H1 (cell line): ENCODE data around the gene PRKG2. TPM values are rescaled to one million over a fixed set of nuclear protein-coding genes. Genes with fewer than 3 reads are reported as not detected.

Experiments used
- CTCF ChIA-PET: fragments of 300-600 bp; sonication (Branson Sonifier 250); formaldehyde crosslinking; loops from one replicate; lab custom pipeline; 2021; ENCODE audit not compliant: partially characterized antibody; lab: Charles Lee
- POLR2A ChIA-PET: fragments of 300-600 bp; sonication (Branson Sonifier 250); formaldehyde crosslinking; loops from one replicate; lab custom pipeline; 2021; ENCODE audit warnings: inconsistent platforms; ENCODE audit not compliant: partially characterized antibody; lab: Charles Lee
- DNase-seq, 2 experiments: peaks; one replicate each; pipeline versions ENCODE4 v3.0.0 to v3.0.0-alpha.2; 2010 to 2022; ENCODE audit warnings: low spot score in 2 of 2, low read depth in 1 of 2, mixed read lengths in 1 of 2
- FAIRE-seq: peaks from 2 replicates; lab custom pipeline; 2011; peaks lifted over from hg19 to GRCh38; lab: Jason Lieb, UNC
- H2AFZ ChIP-seq: 2 replicates; pipeline ENCODE4 v1.8.1; 2012; ENCODE audit warnings: low read length, inconsistent platforms
- H2AK5ac ChIP-seq: 2 replicates; pipeline ENCODE4 v1.6.1; 2013; ENCODE audit warnings: low read depth, low read length
- H2BK120ac ChIP-seq: replicated peaks from 2 replicates; pipeline ENCODE3; 2013; ENCODE audit warnings: low read depth, low read length, inconsistent platforms
- H2BK12ac ChIP-seq: 2 replicates; pipeline ENCODE4 v1.6.1; 2013; ENCODE audit warnings: low read depth, low read length
- H2BK15ac ChIP-seq: 2 replicates; pipeline ENCODE4 v1.6.1; 2013; ENCODE audit warnings: low read length
- H2BK20ac ChIP-seq: 2 replicates; pipeline ENCODE4 v1.6.1; 2013; ENCODE audit warnings: low read length
- H2BK5ac ChIP-seq: 2 replicates; pipeline ENCODE4 v1.6.1; 2013; ENCODE audit warnings: low read depth, low read length
- H3K14ac ChIP-seq: 2 replicates; pipeline ENCODE4 v1.6.1; 2013; ENCODE audit warnings: inconsistent platforms; ENCODE audit not compliant: insufficient read length
- H3K18ac ChIP-seq: 2 replicates; pipeline ENCODE4 v1.6.1; 2013; ENCODE audit warnings: low read length; ENCODE audit errors: extremely low read depth
- H3K23ac ChIP-seq: 2 replicates; pipeline ENCODE4 v1.6.1; 2013; ENCODE audit warnings: inconsistent platforms; ENCODE audit not compliant: insufficient read length
- H3K23me2 ChIP-seq: 2 replicates; pipeline ENCODE4 v1.6.1; 2013; ENCODE audit warnings: low read depth, low read length
- H3K27ac ChIP-seq: 2 replicates; pipeline ENCODE4 v1.6.1; 2011; ENCODE audit warnings: low read depth, low read length, inconsistent platforms
- H3K27me3 ChIP-seq, 4 experiments: replicated peaks in 1 of 4; 1 replicate in 1 of 4; 2 replicates in 3 of 4; pipeline versions ENCODE4 v1.6.1 to v1.8.1; 2011 to 2013; ENCODE audit warnings: low read length in 3 of 4, mild to moderate bottlenecking in 3 of 4, inconsistent platforms in 2 of 4, mixed read lengths in 2 of 4, moderate library complexity in 1 of 4; ENCODE audit not compliant: control insufficient read depth in 3 of 4, insufficient read depth in 3 of 4; ENCODE audit errors: extremely low read depth in 1 of 4
- H3K36me3 ChIP-seq, 4 experiments: 2 replicates each; pipeline versions ENCODE4 v1.6.1 to v1.8.1; 2011 to 2013; ENCODE audit warnings: mild to moderate bottlenecking in 4 of 4, low read length in 3 of 4, moderate library complexity in 2 of 4, control low read depth in 1 of 4, inconsistent platforms in 1 of 4; ENCODE audit not compliant: insufficient read depth in 4 of 4, control insufficient read depth in 2 of 4
- H3K4ac ChIP-seq: replicated peaks from 2 replicates; pipeline ENCODE3; 2013; ENCODE audit warnings: low read length, low read depth, mixed read lengths, inconsistent platforms; ENCODE audit not compliant: insufficient read length
- H3K4me1 ChIP-seq, 4 experiments: replicated peaks in 1 of 4; 1 replicate in 1 of 4; 2 replicates in 3 of 4; pipeline versions ENCODE4 v1.6.1 to v1.8.1; 2011 to 2013; ENCODE audit warnings: low read length in 3 of 4, inconsistent platforms in 2 of 4, mixed read lengths in 1 of 4; ENCODE audit not compliant: insufficient read depth in 4 of 4, control insufficient read depth in 3 of 4
- H3K4me2 ChIP-seq, 2 experiments: 2 replicates each; pipeline versions ENCODE4 v1.6.1 to v1.8.1; 2011 to 2013; ENCODE audit warnings: low read depth in 2 of 2, low read length in 2 of 2, control low read depth in 1 of 2, inconsistent platforms in 1 of 2, mild to moderate bottlenecking in 1 of 2; ENCODE audit not compliant: insufficient read depth in 1 of 2
- H3K4me3 ChIP-seq, 4 experiments: fragments of 200-600, 300-600 bp in 1 of 4; sonication (generic), shearing (Covaris generic), sonication (Bioruptor Twin) in 1 of 4; 2 replicates each; pipeline versions ENCODE4 v1.5.1 to v1.8.1; 2011 to 2016; ENCODE audit warnings: low read length in 4 of 4, low read depth in 3 of 4, control low read depth in 2 of 4, inconsistent platforms in 2 of 4, mild to moderate bottlenecking in 2 of 4, mixed read lengths in 1 of 4, moderate library complexity in 1 of 4; ENCODE audit not compliant: insufficient read depth in 2 of 4; ENCODE audit errors: extremely low read depth in 1 of 4
- H3K56ac ChIP-seq: replicated peaks from 2 replicates; pipeline ENCODE3; 2013; ENCODE audit warnings: low read depth, mild to moderate bottlenecking, mixed read lengths, low read length, inconsistent platforms; ENCODE audit not compliant: insufficient read length
- H3K79me1 ChIP-seq: 2 replicates; pipeline ENCODE4 v1.6.1; 2013; ENCODE audit warnings: low read depth, low read length, control low read depth
- H3K79me2 ChIP-seq, 2 experiments: 2 replicates each; pipeline versions ENCODE4 v1.6.1 to v1.8.1; 2012 to 2013; ENCODE audit warnings: low read length in 2 of 2, mild to moderate bottlenecking in 2 of 2, inconsistent platforms in 1 of 2; ENCODE audit not compliant: insufficient read depth in 2 of 2, control insufficient read depth in 1 of 2
- H3K9ac ChIP-seq, 4 experiments: replicated peaks in 1 of 4; 1 replicate in 1 of 4; 2 replicates in 3 of 4; pipeline versions ENCODE4 v1.6.1 to v1.8.1; 2011 to 2013; ENCODE audit warnings: low read depth in 3 of 4, low read length in 3 of 4, control low read depth in 2 of 4, mild to moderate bottlenecking in 2 of 4, moderate library complexity in 2 of 4, inconsistent platforms in 1 of 4; ENCODE audit errors: extremely low read depth in 1 of 4
- H3K9me3 ChIP-seq, 2 experiments: 2 replicates each; pipeline versions ENCODE4 v1.6.1 to v1.8.1; 2012 to 2013; ENCODE audit warnings: mild to moderate bottlenecking in 2 of 2, moderate library complexity in 2 of 2, control low read depth in 1 of 2, inconsistent platforms in 1 of 2, low read depth in 1 of 2, low read length in 1 of 2, mixed read lengths in 1 of 2; ENCODE audit not compliant: insufficient read depth in 2 of 2
- H4K20me1 ChIP-seq, 2 experiments: replicated peaks in 1 of 2; 2 replicates each; pipeline versions ENCODE3 to v1.8.1; 2011 to 2013; ENCODE audit warnings: inconsistent platforms in 2 of 2, low read length in 2 of 2, mild to moderate bottlenecking in 1 of 2; ENCODE audit not compliant: insufficient read depth in 2 of 2, control insufficient read depth in 1 of 2
- H4K5ac ChIP-seq: 2 replicates; pipeline ENCODE4 v1.6.1; 2013; ENCODE audit warnings: low read length, low read depth, mixed read lengths, inconsistent platforms; ENCODE audit not compliant: insufficient read length
- H4K8ac ChIP-seq: 2 replicates; pipeline ENCODE4 v1.8.0; 2013; ENCODE audit warnings: mild to moderate bottlenecking, moderate library complexity, low read length, inconsistent platforms; ENCODE audit not compliant: insufficient read depth; ENCODE audit errors: extremely low read depth
- H4K91ac ChIP-seq: replicated peaks from 2 replicates; pipeline ENCODE3; 2013; ENCODE audit warnings: low read length, mixed read lengths, inconsistent platforms; ENCODE audit not compliant: insufficient read length
- RFX5 ChIP-seq: IDR thresholded peaks from 2 replicates; pipeline ENCODE4 v1.6.1; 2011; ENCODE audit warnings: low read depth, low read length, improper control_type of control experiment, borderline replicate concordance
- polyA plus RNA-seq, 7 experiments: library from polyadenylated mRNA; depleted of rRNA in 3 of 7; stranded (reverse) in 5 of 7; unstranded in 2 of 7; fragments of >200 nt in 5 of 7; fragments of 200-250 nt in 2 of 7; gene quantifications; 1 replicate in 5 of 7; 2 replicates in 1 of 7; 4 replicates in 1 of 7; pipeline versions ENCODE4 v1.2.1 to v1.2.3, GENCODE V29; 2011 to 2013; ENCODE audit warnings: missing spikeins in 2 of 7, mixed read lengths in 2 of 7
- total RNA-seq: library from RNA; stranded (reverse); fragmentation: NEBNext Ultra II Directional; extraction: Animal tissue kit (Norgen Biotek cat#: 25700); gene quantifications from 2 replicates; pipeline ENCODE4 v1.2.1, GENCODE V29; 2021

Gene PRKG2
- total and polyA plus RNA-seq, 2 of the 8 experiments (the other 6 are each of a cell fraction or from before 2014, with no cell fraction given) = 0.45 to 1.2 TPM

GRCh38 chr4:81146466-81146865 is 68.6 kb downstream of the PRKG2 start:
- no peak for TF ChIP-seq RFX5
- TF ChIP-seq, all 59 proteins: peak for 0
- no peak overlapping the region for H4K8ac ChIP-seq
- H2BK20ac ChIP-seq = no peak overlapping the region
- H3K4me1 ChIP-seq = no peaks in the 10 kb centered on the region
- H3K23me2 ChIP-seq = no peaks in the 10 kb centered on the region
- H3K9me3 ChIP-seq = no peaks in the 10 kb centered on the region
- no peak overlapping the region for H2BK12ac ChIP-seq
- no peak overlapping the region for H3K23ac ChIP-seq
- H3K56ac ChIP-seq = no peak overlapping the region
- H3K9ac ChIP-seq = no peak overlapping the region
- no peak overlapping the region for H4K91ac ChIP-seq
- no peak overlapping the region for H3K18ac ChIP-seq
- H4K20me1 ChIP-seq = no peaks in the 10 kb centered on the region
- no peak overlapping the region for H3K4ac ChIP-seq
- no peak overlapping the region for H2BK120ac ChIP-seq
- H2BK5ac ChIP-seq = no peak overlapping the region
- no peak overlapping the region for H3K27ac ChIP-seq
- no peaks in the 10 kb centered on the region for H3K79me2 ChIP-seq
- H3K14ac ChIP-seq = no peak overlapping the region
- no peak overlapping the region for H3K4me3 ChIP-seq
- no peak for FAIRE-seq
- H3K4me2 ChIP-seq = no peak overlapping the region
- H2AFZ ChIP-seq = no peak overlapping the region
- H3K36me3 ChIP-seq = no peaks in the 10 kb centered on the region
- H3K79me1 ChIP-seq = no peaks in the 10 kb centered on the region
- ChIA-PET CTCF (interaction anchor here (0.9 kb wide), 1 partner anchor 76 kb away, joined by 3 read pairs; no protein-coding TSS in a partner anchor), POLR2A (no interaction called here)
- H4K5ac ChIP-seq = no peak overlapping the region
- no peak overlapping the region for H2AK5ac ChIP-seq
- no peaks in the 10 kb centered on the region for H3K27me3 ChIP-seq
- DNase-seq = no peak
- H2BK15ac ChIP-seq = no peak overlapping the region
